Measurements from ENCODE around the gene TTC9C. TPM values are rescaled to one million over a fixed set of nuclear protein-coding genes. Genes with fewer than 3 reads are reported as not detected.
A peak's percentile ranks its signal among the peaks of the same experiment; 100 is the strongest.
"Not testable (repeated sequence)": the region's sequence is repeated elsewhere in the genome, so short reads cannot be mapped to it uniquely, and the experiment has no call there.

TTC9C gene
- 56.3 TPM for polyA plus RNA-seq (2012; ENCODE audit: insufficient read depth, insufficient read length)

GRCh38 chr11:62728171-62728988 is at the start of gene TTC9C:
TTC9C (plus strand) TSS chr11:62728486; CDS start chr11:62728849, 363 bp downstream.
- peak within 1 kb of the TSS; percentile 78 for H3K4me3 ChIP-seq (ENCODE audit: low read length)
- peak; percentile 82 for DNase-seq (ENCODE audit: low read depth, low spot score)

DNA sequence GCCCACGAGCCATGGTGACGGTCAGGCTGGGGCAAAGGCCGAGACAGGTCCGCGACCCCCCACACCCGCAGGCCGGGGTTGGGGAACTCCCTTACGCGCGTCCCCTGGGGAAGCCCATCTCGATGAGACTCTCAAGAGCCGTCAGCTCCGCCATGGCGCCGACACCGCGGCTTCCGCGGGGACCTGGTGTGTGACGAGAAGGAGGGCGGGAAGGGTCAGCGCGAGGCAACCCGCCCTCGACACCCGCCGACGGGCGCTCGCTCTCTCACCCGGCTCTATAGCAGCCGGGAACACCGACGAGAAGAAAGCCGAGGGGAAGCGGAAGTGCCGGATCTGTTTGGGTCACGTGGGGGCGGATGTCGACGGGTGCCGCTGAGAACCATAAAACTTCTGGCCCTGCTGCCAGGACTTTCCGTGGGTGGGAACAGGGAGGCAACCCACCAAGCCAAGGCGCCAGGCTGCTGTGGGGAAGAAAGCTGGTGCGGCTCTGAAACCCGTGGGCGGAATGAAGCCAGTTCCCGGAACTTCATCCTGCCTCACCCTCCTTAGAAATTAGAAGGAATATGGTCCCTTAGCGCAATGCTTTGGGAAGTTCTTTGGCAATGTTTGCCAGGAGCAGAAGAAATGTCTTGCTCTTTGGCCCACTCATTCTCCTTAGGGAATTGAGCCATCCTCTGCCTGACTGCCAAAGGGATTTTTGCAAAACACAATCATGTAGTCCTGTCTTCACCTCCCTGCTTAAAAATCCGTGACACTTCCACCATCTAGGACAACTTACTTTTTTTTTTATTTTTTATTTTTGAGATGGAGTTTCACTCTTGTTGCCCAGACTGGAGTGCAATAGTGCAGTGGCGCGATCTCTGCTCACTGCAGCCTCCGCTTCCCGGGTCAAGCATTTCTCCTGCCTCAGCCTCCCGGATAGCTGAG is 49.3 kb upstream of the TTC9C start, which contains the start of gene UBXN1:
TSS of gene UBXN1 (minus strand) at position 304 of the 927 bp plus-strand sequence. CDS start at position 154, 150 bp downstream.
- peak within 1 kb of the TSS; percentile 95 for H3K4me3 ChIP-seq (ENCODE audit: low read length)
- DNase-seq (ENCODE audit: low read depth, low spot score) = peak; percentile 82

DNA sequence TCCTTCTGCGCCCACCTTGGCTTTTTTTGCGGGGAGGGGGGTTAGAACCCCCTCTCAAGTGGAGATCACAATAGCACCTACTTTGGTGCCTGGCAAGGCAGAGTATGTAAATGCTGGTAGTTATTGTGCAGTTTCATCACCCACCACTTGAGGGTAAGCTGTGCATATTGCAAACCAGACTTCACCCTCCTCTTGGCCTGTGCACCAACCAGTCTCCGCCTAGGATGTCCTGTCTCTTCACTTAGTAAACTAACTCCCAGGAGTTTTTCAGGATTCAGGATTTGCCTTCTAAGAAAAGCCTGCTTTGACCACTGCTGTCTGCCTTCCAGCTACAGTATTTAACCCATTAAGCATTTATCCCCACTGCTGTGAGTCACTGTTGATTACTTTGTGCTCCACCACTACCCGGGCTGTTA is 47.5 kb upstream of the TTC9C start:
- no peak overlapping the region for H3K4me3 ChIP-seq (ENCODE audit: low read length)
- DNase-seq (ENCODE audit: low read depth, low spot score) = peak; percentile 82

- no peak overlapping the region for H3K4me3 ChIP-seq (ENCODE audit: low read length)
- no peak for DNase-seq (ENCODE audit: low read depth, low spot score)
These were observed 45.8 kb upstream of the TTC9C start for GRCh38 chr11:62682518-62682917.

- no peak for DNase-seq (ENCODE audit: low read depth, low spot score)
- H3K4me3 ChIP-seq (ENCODE audit: low read length) = no peak overlapping the region
These were observed 40.5 kb upstream of the TTC9C start for GRCh38 chr11:62687508-62688396.

- no peak for DNase-seq (ENCODE audit: low read depth, low spot score)
These were observed 39.8 kb upstream of the TTC9C start for GRCh38 chr11:62688491-62688890.

GRCh38 chr11:62689421-62690183 is 38.7 kb upstream of the TTC9C start, which contains the start of gene LRRN4CL:
LRRN4CL (minus strand) TSS chr11:62689530; CDS start chr11:62688508, 1,022 bp downstream.
- H3K4me3 ChIP-seq (ENCODE audit: low read length) = no peak within 1 kb of the TSS
- no peak for DNase-seq (ENCODE audit: low read depth, low spot score)

More at GRCh38 chr11:62688491-62688890, 39.8 kb upstream of the TTC9C start:
- no peak overlapping the region for H3K4me3 ChIP-seq (ENCODE audit: low read length)

GRCh38 chr11:62693624-62694023 is 34.7 kb upstream of the TTC9C start:
- not testable (repeated sequence) for H3K4me3 ChIP-seq (ENCODE audit: low read length); DNase-seq (ENCODE audit: low read depth, low spot score)

DNA sequence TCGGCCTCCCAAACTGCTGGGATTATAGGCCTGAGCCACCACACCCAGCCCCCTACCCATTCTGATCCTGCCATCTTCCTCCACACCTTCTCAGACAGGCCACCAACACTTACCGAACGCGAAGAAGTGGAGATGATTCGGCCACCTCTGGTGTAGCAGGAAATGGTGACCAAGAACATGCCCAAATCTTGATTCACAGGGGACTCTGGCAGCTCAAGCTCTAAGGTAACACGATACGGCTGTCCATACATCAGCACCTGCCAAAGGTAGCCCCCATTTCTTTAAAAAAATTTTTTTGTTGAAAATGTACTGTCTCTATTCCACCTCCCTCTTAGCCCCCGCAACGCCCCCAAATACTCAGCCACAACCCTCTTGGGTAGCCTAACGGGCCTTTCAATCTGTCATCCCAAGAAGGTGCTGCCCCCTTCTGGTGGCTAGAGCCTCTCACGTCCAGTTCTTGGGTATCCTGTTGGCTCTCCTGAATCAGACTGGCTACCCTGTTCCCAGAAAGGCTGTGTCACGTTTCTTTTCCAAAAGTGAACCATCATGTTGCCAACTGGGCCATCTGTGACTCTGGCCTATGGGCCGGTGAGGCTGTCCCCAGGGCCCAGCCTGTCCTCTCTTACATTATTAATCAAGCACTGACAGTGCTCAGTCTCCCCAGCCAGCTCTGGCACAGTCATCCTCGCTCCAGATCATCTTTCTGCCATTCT is 33.7 kb upstream of the TTC9C start:
- peak; percentile 63 for DNase-seq (ENCODE audit: low read depth, low spot score)
- no peak overlapping the region for H3K4me3 ChIP-seq (ENCODE audit: low read length)

- no peak for DNase-seq (ENCODE audit: low read depth, low spot score)
- H3K4me3 ChIP-seq (ENCODE audit: low read length) = no peak overlapping the region
These were observed 26.0 kb upstream of the TTC9C start for GRCh38 chr11:62702246-62702645.

DNA sequence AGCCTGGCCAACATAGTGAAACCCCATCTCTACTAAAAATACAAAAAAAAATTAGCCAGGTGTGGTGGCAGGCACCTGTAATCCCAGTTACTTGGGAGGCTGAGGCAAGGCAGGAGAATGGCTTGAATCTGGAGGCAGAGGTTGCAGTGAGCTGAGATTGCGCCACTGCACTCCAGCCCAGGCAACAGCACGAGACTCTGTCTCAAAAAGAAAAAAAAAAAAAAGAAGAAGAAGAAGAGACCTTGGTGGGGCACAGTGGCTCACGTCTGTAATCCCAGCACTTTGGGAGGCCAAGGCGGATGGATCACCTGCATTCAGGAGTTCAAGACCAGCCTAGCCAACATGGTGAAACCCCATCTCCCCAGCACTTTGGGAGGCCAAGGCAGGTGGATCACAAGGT is 24.4 kb upstream of the TTC9C start:
- H3K4me3 ChIP-seq (ENCODE audit: low read length); DNase-seq (ENCODE audit: low read depth, low spot score): not testable (repeated sequence)

DNA sequence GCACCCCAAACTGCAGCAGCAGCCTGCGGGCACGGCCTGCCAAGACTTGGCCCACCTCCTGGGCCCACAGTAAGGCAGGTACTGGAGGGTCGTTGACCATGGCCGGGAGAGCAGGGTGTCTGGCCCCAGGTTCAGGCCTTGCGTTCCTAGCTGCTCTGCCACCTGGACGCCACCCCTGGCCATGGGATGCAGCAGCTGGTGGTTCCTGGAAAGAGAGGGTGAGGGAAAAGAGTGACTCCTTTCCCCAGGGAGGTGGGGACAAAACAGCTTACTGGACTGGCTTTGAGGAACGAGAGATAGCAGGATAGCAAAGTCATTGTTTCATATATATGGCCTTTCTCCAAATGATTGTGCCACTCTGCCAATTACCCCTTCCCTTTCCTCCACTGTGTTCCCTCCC is 22.9 kb upstream of the TTC9C start:
- H3K4me3 ChIP-seq (ENCODE audit: low read length) = peak overlapping the region; percentile 89

GRCh38 chr11:62705880-62706849 is 22.1 kb upstream of the TTC9C start:
- peak; percentile 91 for DNase-seq (ENCODE audit: low read depth, low spot score)
- peak overlapping the region; percentile 89 for H3K4me3 ChIP-seq (ENCODE audit: low read length)

More for the DNA sequence above, 22.9 kb upstream of the TTC9C start:
- no peak for DNase-seq (ENCODE audit: low read depth, low spot score)

GRCh38 chr11:62706850-62707247 is 21.4 kb upstream of the TTC9C start:
- DNase-seq (ENCODE audit: low read depth, low spot score) = no peak
- no peak overlapping the region for H3K4me3 ChIP-seq (ENCODE audit: low read length)

- peak; percentile 33 for DNase-seq (ENCODE audit: low read depth, low spot score)
- peak within 1 kb of the TSS; percentile 79 for H3K4me3 ChIP-seq (ENCODE audit: low read length)
These were observed 20.9 kb upstream of the TTC9C start, which contains the start of the genes BSCL2 and GNG3 for GRCh38 chr11:62707277-62707861. BSCL2 (minus strand) TSS chr11:62707424; CDS start chr11:62707195, 229 bp downstream. GNG3 (plus strand) TSS chr11:62707676; CDS start chr11:62708296, 620 bp downstream.

GRCh38 chr11:62708392-62708791 is 19.9 kb upstream of the TTC9C start:
- H3K4me3 ChIP-seq (ENCODE audit: low read length) = peak overlapping the region; percentile 79
- no peak for DNase-seq (ENCODE audit: low read depth, low spot score)
